Right ventricle myocardium inferior (tissue), 1 donor: ENCODE measurements around the gene DDTL. TPM values are rescaled to one million over a fixed set of nuclear protein-coding genes. Genes with fewer than 3 reads are reported as not detected.
"Not testable (repeated sequence)": the region's sequence is repeated elsewhere in the genome, so short reads cannot be mapped to it uniquely, and the experiment has no call there.

Source experiments
- ATAC-seq: fragments of 200-7000 bp; cut with Tn5 transposase; one replicate; pipeline ENCODE4 v1.9.1; 2020; ENCODE audit warnings: mild to moderate bottlenecking, moderate library complexity
- DNase-seq: peaks from one replicate; pipeline ENCODE4 v3.0.0; 2021; ENCODE audit errors: missing footprints
- intact Hi-C: fragments of 100-400 bp; cut with DNase I; formaldehyde crosslinking; loops from one replicate; pipeline ENCODE4 v1.11.0; 2022
- long read RNA-seq: library from polyadenylated mRNA; unstranded; transcript quantifications from one replicate; pipeline ENCODE4 v2.0.0, GENCODE V29; 2021
- total RNA-seq: library from RNA; stranded (reverse); fragmentation: NEBNext Ultra II Directional; extraction: Animal tissue kit (Norgen Biotek cat#: 25700); gene quantifications from one replicate; pipeline ENCODE4 v1.2.1, GENCODE V29; 2021
- donor health status: DM: no; HTN: yes; CAD: no; lungs with severe emphysema.

Gene DDTL
- 1.5 TPM for total RNA-seq
- long read RNA-seq, partial matches to known transcripts, result 1 of 2 reads
- long read RNA-seq, other reads (novel, unspliced or antisense), result 0 of 2 reads

DNA sequence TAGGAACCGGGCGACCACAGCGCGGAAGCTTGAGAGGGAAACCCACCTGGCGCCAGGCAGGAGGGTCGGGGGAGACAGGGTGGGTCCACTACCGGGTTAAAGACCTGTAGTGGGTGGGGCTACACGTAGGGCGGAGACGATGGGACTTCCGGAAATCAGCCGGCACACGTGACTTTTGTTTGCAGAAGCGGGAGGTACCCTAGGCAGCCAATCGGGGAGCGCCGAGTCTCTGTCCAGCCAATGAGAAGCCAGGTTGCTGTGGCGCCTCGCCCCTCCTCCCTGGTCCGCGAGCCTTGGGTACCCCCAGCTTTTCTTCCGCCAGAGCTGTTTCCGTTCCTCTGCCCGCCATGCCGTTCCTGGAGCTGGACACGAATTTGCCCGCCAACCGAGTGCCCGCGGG lies at the start of gene DDTL:
DDTL (plus strand) TSS at position 321 of the 400 bp plus-strand sequence; CDS start at position 348, 27 bp downstream.
- peak; percentile 97 for ATAC-seq
- DNase-seq, intact Hi-C loops: not testable (repeated sequence)

DNA sequence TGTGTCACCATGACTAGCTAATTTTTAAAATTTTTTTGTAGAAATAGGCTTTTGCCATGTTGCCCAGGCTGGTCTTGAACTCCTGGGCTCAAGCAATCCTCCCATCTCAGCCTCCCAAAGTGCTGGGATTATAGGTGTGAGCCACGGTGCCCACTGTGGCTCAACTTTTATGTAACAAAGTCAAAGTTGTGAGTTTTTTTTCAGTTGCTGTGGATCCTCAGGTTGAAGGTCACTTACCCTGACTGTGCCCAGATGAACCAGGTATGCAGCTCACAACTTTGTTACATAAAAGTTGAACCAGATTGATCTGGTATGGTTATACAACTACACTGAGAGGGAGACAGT lies 46.4 kb upstream of the DDTL start:
- DNase-seq, intact Hi-C loops: not testable (repeated sequence)

DNA sequence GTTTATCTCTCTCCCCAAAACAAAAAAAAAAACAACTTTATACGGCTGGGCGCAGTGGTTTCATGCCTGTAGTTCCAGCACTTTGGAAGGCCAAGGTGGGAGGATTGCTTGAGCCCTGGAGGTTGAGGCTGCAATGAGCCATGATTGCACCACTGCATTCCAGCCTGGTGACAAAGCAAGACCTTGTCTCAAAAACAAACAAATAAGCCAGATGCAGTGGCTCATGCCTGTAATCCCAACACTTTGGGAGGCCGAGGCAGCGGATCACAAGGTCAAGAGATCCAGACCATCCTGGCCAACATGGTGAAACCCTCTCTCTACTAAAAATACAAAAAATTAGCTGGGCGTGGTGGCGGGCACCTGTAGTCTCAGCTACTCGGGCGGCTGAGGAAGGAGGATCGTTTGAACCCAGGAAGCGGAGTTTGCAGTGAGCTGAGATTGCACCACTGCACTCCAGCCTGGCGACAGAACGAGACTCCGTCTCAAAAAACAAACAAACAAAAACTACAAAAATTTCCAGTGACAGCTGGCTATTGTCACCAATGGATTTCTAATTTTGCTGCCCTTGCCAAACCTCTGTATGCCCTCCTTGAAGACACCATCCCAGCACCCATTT lies 45.0 kb upstream of the DDTL start:
- intact Hi-C loops, DNase-seq, ATAC-seq: not testable (repeated sequence)

More for the DNA sequence above, 46.4 kb upstream of the DDTL start:
- ATAC-seq, result not testable (repeated sequence)

DNA sequence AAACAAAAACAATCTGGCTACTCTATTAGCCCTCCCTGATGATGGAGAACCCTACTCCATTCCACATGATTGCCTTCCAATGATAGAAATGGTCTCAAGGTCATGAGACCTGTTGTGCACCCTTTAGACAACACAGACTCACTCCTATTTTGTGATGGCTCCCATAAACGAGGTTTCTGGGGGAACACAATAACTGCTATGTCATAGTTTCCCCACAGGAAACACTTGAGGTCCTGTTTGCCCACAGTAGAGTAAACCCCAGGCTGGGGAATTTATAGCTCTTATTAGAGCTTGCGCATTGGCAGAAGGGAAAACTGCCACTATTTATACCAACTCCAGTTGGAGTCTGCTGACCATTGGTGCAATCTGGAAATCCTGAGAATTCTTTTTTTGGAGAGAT lies 43.8 kb upstream of the DDTL start:
- DNase-seq (no peak), ATAC-seq (no peak)
- intact Hi-C loops, result no loop called here

DNA sequence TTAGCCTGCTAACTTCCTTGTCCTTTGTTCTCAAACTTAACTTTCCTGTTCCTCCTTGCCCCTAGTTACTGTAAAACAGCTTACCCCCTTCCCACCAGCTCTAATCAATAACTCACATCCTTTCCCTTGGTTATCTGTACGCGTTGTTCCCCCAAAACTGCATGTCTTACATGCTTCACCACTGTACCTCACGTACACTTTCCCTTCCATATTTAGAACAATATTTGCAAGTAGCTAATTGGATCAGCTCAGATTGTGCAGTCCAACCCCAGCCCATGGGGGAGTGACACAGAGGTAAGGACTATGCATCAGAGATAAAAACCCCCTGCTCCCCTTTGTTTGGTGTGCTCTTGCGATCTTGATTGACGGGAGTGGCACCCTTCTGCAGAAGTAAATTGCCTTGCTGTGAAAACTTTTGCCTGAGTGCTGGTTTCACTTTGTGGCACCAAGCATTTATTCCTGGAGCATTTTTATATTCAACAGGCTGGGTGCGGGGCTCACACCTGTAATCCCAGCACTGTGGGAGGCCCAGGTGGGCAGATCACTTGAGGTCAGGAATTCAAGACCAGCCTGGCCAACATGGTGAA lies 41.6 kb upstream of the DDTL start:
- no peak for DNase-seq
- intact Hi-C loops, result loop anchor here (5.0 kb wide), 1 partner anchor 47 kb away; the partner anchor contains the start of gene DDT
- no peak for ATAC-seq

DNA sequence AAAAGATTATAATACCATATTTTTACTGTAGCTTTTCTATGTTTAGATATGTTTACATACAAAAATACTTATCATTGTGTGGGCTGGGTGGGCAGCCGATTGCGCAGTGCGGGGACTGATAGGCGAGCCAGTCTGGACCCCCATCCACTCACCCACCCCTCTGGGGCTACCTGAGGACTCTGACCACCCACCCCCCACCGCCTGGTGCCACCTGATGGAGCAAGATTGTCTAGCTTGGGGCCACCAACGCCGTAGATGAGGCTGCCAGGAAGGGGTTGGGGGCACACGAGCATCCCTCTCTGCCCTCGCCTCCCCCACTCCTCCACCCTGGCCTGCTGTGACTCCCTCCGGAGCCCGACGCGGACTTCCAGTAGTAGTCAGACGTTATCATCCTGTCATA lies 40.1 kb upstream of the DDTL start:
- ATAC-seq (no peak), DNase-seq (no peak)
- intact Hi-C loops, result loop anchor here (5.0 kb wide), 1 partner anchor 46 kb away; the partner anchor contains the start of gene DDT

DNA sequence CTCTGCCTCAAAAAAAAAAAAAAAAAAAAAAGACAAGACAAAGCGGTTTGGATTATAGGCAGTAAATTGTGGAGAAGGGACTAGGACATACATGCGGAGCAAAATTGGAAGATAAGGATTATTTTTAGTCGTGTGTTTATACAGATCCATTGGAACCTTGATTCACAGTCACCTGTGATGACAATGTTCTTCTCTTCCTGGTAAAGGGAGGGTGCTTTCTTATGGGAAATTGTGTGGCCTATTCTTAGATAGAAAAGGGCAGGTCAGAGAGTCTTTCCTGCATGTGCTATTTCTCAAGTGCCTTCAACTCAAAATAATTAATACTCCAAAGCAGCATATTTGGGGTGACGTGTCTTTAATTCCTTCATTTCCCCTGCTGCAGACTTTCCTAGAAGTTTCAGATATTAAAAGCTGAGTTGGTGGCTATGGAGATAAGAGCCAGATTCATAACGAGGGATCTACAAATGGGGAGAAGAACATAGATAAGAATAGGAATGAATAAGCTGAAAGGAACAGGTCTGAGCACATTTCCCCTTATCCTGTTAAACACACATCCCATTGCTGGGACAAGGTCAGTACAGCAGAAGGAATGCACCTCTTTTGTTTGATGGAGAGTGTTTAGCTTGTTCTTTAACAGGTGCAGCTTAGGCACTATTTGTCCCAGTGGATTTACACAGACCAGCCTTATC lies 28.2 kb upstream of the DDTL start:
- intact Hi-C loops, result no loop called here
- ATAC-seq, result no peak
- no peak for DNase-seq

DNA sequence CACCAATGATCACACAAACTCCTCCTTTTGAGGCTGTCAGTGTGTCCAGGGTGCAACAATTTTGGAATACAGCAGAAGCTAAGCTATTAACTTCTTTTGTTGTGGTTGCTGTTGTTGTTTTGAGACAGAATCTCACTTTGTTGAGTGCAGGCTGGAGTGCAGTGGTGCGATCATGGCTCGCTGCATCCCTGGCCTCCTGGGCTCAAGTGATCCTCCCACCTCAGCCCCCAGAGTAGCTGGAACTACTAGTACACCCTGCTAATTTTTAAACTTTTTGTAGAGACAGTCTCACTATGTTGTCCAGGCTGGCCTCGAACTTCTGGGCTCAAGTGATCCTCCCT lies 27.7 kb upstream of the DDTL start:
- no peak for ATAC-seq
- intact Hi-C loops, result no loop called here
- no peak for DNase-seq

DNA sequence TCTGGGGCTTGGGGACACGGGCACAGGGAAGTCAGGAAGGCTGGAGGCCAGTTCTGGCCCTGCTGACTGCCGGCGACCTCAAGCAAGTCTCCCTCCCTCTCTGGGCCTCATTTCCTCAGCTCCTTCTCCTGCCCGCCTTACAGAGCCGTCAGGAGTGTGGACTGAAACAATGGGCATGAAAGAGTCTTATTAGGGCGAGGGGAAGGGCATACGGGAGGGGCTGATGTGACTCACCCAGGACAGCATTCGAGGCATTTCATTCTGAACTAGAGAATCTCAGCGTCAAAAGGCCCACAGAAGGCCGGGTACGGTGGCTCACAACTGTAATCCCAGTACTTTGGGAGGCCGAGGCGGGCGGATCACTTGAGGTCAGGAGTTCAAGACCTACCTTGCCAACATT lies 26.5 kb upstream of the DDTL start:
- DNase-seq, ATAC-seq, intact Hi-C loops: not testable (repeated sequence)

DNA sequence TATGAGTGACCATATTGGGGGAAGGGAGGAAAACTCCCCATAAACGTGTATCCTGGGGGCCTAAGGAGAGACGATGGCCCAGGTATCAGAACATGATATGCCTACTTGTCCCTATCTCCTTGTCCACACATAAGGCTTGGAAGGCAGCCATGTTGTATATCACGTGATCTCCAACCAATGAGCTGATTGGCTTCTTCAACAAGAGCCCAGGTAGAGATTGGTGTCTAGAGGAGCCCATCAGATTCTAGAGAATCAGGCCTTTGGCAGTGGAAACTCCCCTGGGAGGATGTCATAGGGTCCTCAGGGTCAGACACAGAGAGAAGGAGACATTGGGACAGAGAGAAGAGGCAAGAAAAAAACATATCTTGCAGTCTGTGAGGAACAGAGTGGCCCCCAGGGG lies 19.3 kb upstream of the DDTL start:
- DNase-seq, ATAC-seq, intact Hi-C loops: not testable (repeated sequence)

DNA sequence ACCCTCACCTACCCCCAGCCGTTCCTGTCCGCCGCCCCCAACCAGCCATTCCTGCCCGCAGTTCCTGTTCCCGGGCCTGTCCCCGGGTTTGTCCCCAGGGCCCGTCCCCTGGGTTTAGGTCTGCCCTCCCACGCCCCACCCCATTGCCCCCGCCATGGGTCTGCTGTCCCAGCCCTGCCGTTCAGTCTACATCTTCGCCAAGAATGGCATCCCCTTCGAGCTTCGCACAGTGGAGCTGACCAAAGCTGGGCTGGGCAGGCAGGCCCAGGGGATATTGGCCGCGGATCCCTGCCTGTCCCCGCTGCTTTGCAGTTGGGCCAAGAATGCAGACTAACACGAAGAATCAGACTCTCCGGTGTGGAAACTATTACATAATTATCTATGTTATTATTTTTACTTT lies 16.9 kb upstream of the DDTL start:
- not testable (repeated sequence) for DNase-seq, ATAC-seq
- intact Hi-C loops, result loop anchor here (5.0 to 10.0 kb wide), 2 partner anchors 53 to 405 kb away; no protein-coding TSS in a partner anchor

DNA sequence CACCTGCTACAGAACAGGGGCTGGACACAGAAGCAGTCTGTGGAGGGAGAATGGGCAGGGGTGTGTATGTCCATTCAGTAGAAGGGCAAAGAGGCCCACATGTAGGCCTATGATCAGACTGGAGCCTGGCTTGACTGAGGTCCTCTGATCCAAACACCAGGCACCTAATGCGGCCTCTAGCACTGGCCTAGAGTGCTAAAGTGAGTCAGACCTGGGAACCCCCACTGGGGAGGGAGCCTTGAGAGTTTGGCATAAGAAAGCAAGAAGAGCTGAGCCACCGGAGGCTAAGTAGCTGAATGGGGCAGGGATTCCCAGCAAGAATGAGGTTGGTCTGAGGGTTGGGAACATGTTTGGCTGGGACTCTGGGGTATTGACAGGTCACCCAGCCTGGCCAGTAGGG lies 15.3 kb upstream of the DDTL start:
- not testable (repeated sequence) for ATAC-seq, DNase-seq
- intact Hi-C loops, result loop anchor here (5.0 to 10.0 kb wide), 2 partner anchors 51 to 407 kb away; no protein-coding TSS in a partner anchor

DNA sequence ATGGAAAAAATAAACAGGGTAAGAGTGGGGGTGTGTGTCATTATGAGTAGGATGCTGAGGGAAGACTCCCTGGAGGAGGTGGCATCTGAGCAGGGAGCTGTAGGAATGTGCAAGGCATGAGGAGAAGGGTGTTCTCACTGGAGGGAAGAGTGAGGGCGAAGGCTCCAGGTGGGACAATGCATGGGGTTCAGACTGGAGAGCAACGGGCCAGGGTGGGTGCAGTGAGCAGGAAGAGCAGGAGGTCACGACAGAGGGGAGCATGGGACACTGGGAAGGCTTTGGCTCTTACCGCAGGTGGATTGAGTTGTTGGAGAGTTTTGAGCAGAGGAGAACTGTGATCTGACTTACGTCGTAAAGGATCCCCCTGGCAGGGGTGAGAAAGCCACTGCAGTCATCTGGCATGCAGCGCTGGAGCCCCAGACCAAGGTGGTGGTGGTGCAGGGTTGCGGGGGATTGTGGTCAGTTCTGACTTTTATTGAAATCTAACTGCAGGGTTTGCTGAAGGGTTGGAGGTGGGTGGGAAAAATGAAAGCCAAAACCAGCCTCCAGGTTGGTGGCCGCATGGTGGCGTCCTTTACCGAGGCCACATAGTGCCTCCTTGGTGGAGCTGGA lies 13.8 kb upstream of the DDTL start:
- DNase-seq, result not testable (repeated sequence)
- intact Hi-C loops, result loop anchor here (5.0 to 10.0 kb wide), 2 partner anchors 49 to 408 kb away; no protein-coding TSS in a partner anchor
- peak; percentile 12 for ATAC-seq

DNA sequence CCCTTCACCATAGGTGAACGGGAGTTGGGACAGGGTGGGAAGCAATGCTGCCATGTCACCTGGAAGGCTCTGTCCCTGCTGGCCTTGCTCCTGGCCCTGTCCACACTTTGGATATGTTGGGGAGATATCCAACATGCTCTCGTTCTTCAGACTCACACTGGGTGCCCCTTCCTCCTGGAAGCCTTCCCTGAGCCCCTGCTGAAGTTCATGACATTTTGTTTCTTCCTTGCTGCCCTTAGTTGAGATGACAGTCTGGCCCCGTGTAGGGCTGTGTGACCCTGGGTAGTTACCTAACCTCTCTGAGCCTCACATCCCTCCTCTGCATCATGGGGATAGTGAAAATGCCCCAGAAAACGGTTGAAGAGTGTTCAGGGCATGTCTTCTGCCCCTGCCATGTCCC lies 13.2 kb upstream of the DDTL start:
- not testable (repeated sequence) for DNase-seq, ATAC-seq
- intact Hi-C loops, result loop anchor here (5.0 to 10.0 kb wide), 2 partner anchors 49 to 409 kb away; no protein-coding TSS in a partner anchor

DNA sequence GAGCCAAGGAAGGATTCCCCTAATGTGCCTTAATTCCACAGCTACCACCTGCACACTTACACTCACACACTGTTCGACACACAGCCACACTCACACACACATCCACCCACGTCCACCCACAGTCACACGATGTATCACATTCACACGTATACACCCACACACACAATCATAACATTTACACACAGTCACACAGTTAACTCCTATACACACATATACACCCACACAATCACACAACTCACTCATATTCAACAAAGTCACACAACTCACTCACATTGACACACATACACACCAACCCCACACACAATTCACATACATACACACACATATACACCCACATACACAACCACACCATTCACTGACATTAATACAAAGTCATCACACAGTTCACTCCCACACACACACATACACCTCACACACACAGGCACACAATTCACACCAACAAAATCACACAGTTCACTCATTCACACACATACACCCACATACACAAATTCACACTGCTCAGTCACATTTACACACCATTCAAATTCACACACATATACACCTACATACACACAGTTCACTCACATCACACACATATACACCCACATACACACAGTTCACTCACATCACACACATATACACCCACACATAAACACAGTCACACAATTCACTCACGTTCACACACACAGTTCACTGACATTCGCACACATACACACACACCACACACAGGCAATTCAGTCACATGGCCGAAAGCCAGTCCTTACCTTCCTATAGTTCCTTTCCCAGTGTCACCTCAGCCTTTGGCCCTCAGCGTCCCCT lies 12.3 kb upstream of the DDTL start:
- intact Hi-C loops, result loop anchor here (5.0 to 10.0 kb wide), 2 partner anchors 48 to 410 kb away; no protein-coding TSS in a partner anchor
- DNase-seq, ATAC-seq: not testable (repeated sequence)

DNA sequence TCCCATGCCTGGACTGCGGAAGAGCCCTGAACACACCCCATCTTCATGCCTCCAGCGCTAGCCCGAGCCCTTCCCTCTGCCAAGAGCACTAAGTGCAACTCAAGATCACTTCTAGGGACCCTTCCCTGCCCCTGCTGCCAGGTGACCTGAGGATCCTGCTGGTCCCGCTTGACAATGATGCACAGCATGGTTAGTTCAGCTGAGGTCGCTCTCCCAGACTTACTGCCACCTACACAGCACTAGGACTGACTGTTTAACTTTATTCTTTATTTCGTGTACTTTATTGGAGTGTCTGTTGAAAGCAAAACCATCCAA lies 11.7 kb upstream of the DDTL start:
- intact Hi-C loops, result loop anchor here (5.0 to 10.0 kb wide), 2 partner anchors 47 to 410 kb away; no protein-coding TSS in a partner anchor
- not testable (repeated sequence) for ATAC-seq, DNase-seq

DNA sequence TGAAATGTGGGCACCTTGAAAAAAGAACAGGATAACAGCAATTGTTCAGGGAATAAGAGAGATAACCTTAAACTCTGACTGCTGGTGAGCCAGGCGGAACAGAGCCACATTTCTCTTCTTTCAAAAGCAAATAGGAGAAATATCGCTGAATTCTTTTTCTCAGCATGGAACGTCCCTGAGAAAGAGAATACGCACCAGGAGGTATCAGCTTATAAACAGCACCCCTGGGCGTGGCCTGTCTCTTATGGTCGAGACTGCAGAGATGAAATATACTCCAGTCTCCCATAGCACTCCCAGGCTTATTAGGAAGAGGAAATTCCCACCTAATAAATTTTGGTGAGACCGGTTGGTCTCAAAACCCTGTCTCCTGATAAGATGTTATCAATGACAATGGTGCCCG lies 10.8 kb upstream of the DDTL start:
- intact Hi-C loops, result loop anchor here (10.0 kb wide), 1 partner anchor 411 kb away; no protein-coding TSS in a partner anchor
- DNase-seq, ATAC-seq: not testable (repeated sequence)

DNA sequence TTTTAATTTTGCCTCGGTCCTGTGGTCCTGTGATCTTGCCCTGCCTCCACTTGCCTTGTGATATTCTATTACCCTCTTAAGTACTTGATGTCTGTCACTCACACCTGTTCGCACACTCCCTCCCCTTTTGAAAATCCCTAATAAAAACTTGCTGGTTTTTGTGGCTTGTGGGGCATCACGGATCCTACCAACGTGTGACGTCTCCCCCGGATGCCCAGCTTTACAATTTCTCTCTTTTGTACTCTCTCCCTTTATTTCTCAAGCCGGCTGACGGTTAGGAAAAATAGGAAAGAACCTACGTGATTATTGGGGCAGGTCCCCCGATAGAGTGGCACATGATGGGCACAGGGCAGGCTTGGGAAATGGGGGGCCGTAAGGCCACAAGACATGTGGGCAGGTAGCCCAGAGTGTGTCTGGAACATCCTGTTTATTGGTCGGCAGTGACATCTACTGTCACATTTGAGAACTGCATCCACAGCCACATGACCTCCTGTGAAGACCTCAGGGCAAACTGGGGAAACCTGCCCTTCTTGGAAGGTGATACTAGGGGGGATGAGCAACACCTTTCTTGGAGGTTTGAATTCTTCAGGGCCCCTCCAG lies 10.3 kb upstream of the DDTL start:
- intact Hi-C loops, result loop anchor here (10.0 kb wide), 1 partner anchor 412 kb away; no protein-coding TSS in a partner anchor
- peak; percentile 65 for ATAC-seq
- DNase-seq, result peak; percentile 72
